ENCODE data around the gene MARCHF10.

MARCHF10 gene

GRCh38 chr17:62653826-62654761 lies 154.0 kb downstream of the MARCHF10 start:
- DNase-seq: no peak

- no peak for DNase-seq
Measured at GRCh38 chr17:62653002-62653825, 154.9 kb downstream of the MARCHF10 start.

GRCh38 chr17:62652251-62653001 lies 155.7 kb downstream of the MARCHF10 start:
- no peak for DNase-seq

All from NCI-H1048 (cell line).